HCT116 (cell line): ENCODE measurements around the gene APCDD1L. TPM values are rescaled to one million over a fixed set of nuclear protein-coding genes. Genes with fewer than 3 reads are reported as not detected.

ENCODE experiments used
- ATAC-seq: fragments of 200-7000 bp; cut with Tn5 transposase; 2 replicates; pipeline ENCODE4 v1.9.1; 2020; ENCODE audit warnings: mild to moderate bottlenecking, moderate library complexity
- BruUV-seq: library from RNA; stranded (reverse); fragments of 400-500 nt; replicated peaks from 2 replicates; lab custom pipeline; 2021; lab: Mats Ljungman, UMichigan
- CTCF ChIA-PET: fragments of 300-600 bp; sonication (Branson Sonifier 250); formaldehyde crosslinking; loops from one replicate; lab custom pipeline; 2021; ENCODE audit warnings: antibody characterized with exemption; lab: Charles Lee
- POLR2A ChIA-PET: fragments of 300-600, 350-600 bp; sonication (Branson Sonifier 250); formaldehyde crosslinking; loops from one replicate; lab custom pipeline; 2021; ENCODE audit warnings: antibody characterized with exemption; lab: Charles Lee
- RAD21 ChIA-PET, 2 experiments: fragments of 300-600 bp; sonication (Branson Sonifier 250); formaldehyde crosslinking; loops; one replicate each; lab custom pipeline; 2023; ENCODE audit warnings: low total read pairs in 2 of 2; ENCODE audit not compliant: uncharacterized antibody in 2 of 2, unreplicated experiment in 2 of 2, low non-redundant PET in 1 of 2; lab: Charles Lee
- DNase-seq: peaks from one replicate; pipeline ENCODE4 v3.0.0-alpha.2; 2010; ENCODE audit warnings: low read depth, low spot score
- H2AFZ ChIP-seq: fragments of 200-600 bp; shearing (Covaris generic), sonication (generic); 2 replicates; pipeline ENCODE4 v1.6.1; 2017; ENCODE audit warnings: low read depth, mixed run types, mixed read lengths, antibody characterized with exemption, low read length; ENCODE audit not compliant: poor library complexity, severe bottlenecking
- H3K27ac ChIP-seq: 2 replicates; pipeline ENCODE4 v1.5.1; 2012; ENCODE audit warnings: low read depth, low read length
- H3K27me3 ChIP-seq: fragments of 200-600 bp; sonication (generic); 2 replicates; pipeline ENCODE4 v1.6.1; 2016; ENCODE audit warnings: mixed run types, low read length, mixed read lengths; ENCODE audit not compliant: insufficient read depth
- H3K36me3 ChIP-seq, 2 experiments: fragments of 200-500 bp in 1 of 2; fragments of 200-600 bp in 1 of 2; sonication (Bioruptor generic) in 1 of 2; sonication (generic) in 1 of 2; 2 replicates each; pipeline versions ENCODE4 v1.5.1 to v1.6.1; 2014 to 2016; ENCODE audit warnings: low read length in 2 of 2, inconsistent platforms in 1 of 2, mixed read lengths in 1 of 2, mixed run types in 1 of 2; ENCODE audit not compliant: insufficient read depth in 2 of 2, control insufficient read depth in 1 of 2
- H3K4me1 ChIP-seq, 2 experiments: fragments of 200-600 bp in 1 of 2; sonication (generic) in 1 of 2; 2 replicates each; pipeline versions ENCODE4 v1.5.1 to v1.6.1; 2012 to 2017; ENCODE audit warnings: low read length in 2 of 2, inconsistent platforms in 1 of 2, mild to moderate bottlenecking in 1 of 2, mixed read lengths in 1 of 2, mixed run types in 1 of 2, moderate library complexity in 1 of 2; ENCODE audit not compliant: insufficient read depth in 2 of 2, control insufficient read depth in 1 of 2
- H3K4me2 ChIP-seq: fragments of 200-600 bp; sonication (generic); 2 replicates; pipeline ENCODE4 v1.6.1; 2017; ENCODE audit warnings: mixed run types, low read length, mixed read lengths
- H3K4me3 ChIP-seq, 2 experiments: fragments of 200-600 bp in 1 of 2; sonication (generic) in 1 of 2; replicated peaks in 1 of 2; 2 replicates each; pipeline ENCODE4 v1.5.1; 2011 to 2016; ENCODE audit warnings: low read length in 2 of 2, control low read depth in 1 of 2, low read depth in 1 of 2, mild to moderate bottlenecking in 1 of 2, mixed read lengths in 1 of 2, mixed run types in 1 of 2
- H3K79me2 ChIP-seq: fragments of 200-600 bp; sonication (generic); 2 replicates; pipeline ENCODE4 v1.6.1; 2017; ENCODE audit warnings: mild to moderate bottlenecking, mixed run types, low read length, moderate library complexity, mixed read lengths; ENCODE audit not compliant: insufficient read depth
- H3K9ac ChIP-seq: fragments of 200-600 bp; sonication (generic); 2 replicates; pipeline ENCODE4 v1.6.1; 2016; ENCODE audit warnings: low read length, mixed read lengths
- H3K9me2 ChIP-seq: fragments of 200-600 bp; sonication (generic), shearing (Covaris generic); 2 replicates; pipeline ENCODE4 v1.6.1; 2017; ENCODE audit warnings: mixed run types, mild to moderate bottlenecking, moderate library complexity; ENCODE audit not compliant: insufficient read depth
- H3K9me3 ChIP-seq, 2 experiments: fragments of 200-500 bp in 1 of 2; fragments of 200-600 bp in 1 of 2; sonication (Bioruptor generic) in 1 of 2; sonication (generic) in 1 of 2; 2 replicates each; pipeline ENCODE4 v1.6.1; 2014 to 2017; ENCODE audit warnings: low read length in 2 of 2, mixed read lengths in 2 of 2, inconsistent platforms in 1 of 2, low read depth in 1 of 2, mild to moderate bottlenecking in 1 of 2, mixed run types in 1 of 2, moderate library complexity in 1 of 2; ENCODE audit not compliant: control insufficient read depth in 1 of 2, insufficient read depth in 1 of 2
- H4K20me1 ChIP-seq: fragments of 200-600 bp; sonication (generic), shearing (Covaris generic); 2 replicates; pipeline ENCODE4 v1.6.1; 2017; ENCODE audit warnings: mixed run types, mild to moderate bottlenecking, moderate library complexity; ENCODE audit not compliant: insufficient read depth
- ATF3 ChIP-seq: IDR thresholded peaks from 2 replicates; pipeline ENCODE4 v1.6.1; 2012
- CEBPB ChIP-seq: IDR thresholded peaks from 2 replicates; pipeline ENCODE4 v1.6.1; 2012; ENCODE audit warnings: low read depth
- CTCF ChIP-seq, 3 experiments: fragments of 200-600 bp in 1 of 3; sonication (generic) in 1 of 3; IDR thresholded peaks in 2 of 3; conservative IDR thresholded peaks in 1 of 3; 2 replicates each; pipeline ENCODE4 v1.5.1; 2012 to 2017; ENCODE audit warnings: low read depth in 2 of 3, low read length in 2 of 3, antibody characterized with exemption in 1 of 3, borderline replicate concordance in 1 of 3, control low read depth in 1 of 3, mild to moderate bottlenecking in 1 of 3, mixed read lengths in 1 of 3, mixed run types in 1 of 3, moderate library complexity in 1 of 3; ENCODE audit not compliant: insufficient read depth in 1 of 3
- EGR1 ChIP-seq: IDR thresholded peaks from 2 replicates; pipeline ENCODE4 v1.6.1; 2012; ENCODE audit warnings: low read depth
- ELF1 ChIP-seq: IDR thresholded peaks from 2 replicates; pipeline ENCODE4 v1.6.1; 2012; ENCODE audit warnings: low read depth, borderline replicate concordance
- EZH2 ChIP-seq: fragments of 200-600 bp; sonication (generic); IDR thresholded peaks from 2 replicates; pipeline ENCODE4 v1.6.1; 2017; ENCODE audit warnings: antibody characterized with exemption, mixed run types
- FOSL1 ChIP-seq: IDR thresholded peaks from 2 replicates; pipeline ENCODE4 v1.6.1; 2012; ENCODE audit warnings: low read depth
- JUND ChIP-seq: IDR thresholded peaks from 2 replicates; pipeline ENCODE4 v1.6.1; 2012
- MAX ChIP-seq: IDR thresholded peaks from 2 replicates; pipeline ENCODE4 v1.6.1; 2012
- RAD21 ChIP-seq: IDR thresholded peaks from 2 replicates; pipeline ENCODE4 v1.6.1; 2012; ENCODE audit warnings: low read depth, mild to moderate bottlenecking
- REST ChIP-seq: IDR thresholded peaks from 2 replicates; pipeline ENCODE4 v1.6.1; 2012; ENCODE audit warnings: low read depth
- SIN3A ChIP-seq: IDR thresholded peaks from 2 replicates; pipeline ENCODE4 v1.6.1; 2012; ENCODE audit warnings: low read depth
- SRF ChIP-seq: IDR thresholded peaks from 2 replicates; pipeline ENCODE4 v1.6.1; 2012; ENCODE audit warnings: low read depth
- YY1 ChIP-seq: IDR thresholded peaks from 2 replicates; pipeline ENCODE4 v1.6.1; 2011; ENCODE audit warnings: low read length, low read depth, moderate library complexity, mild to moderate bottlenecking; ENCODE audit not compliant: insufficient replicate concordance; ENCODE audit errors: extremely low read depth
- ZBTB33 ChIP-seq: IDR thresholded peaks from 2 replicates; pipeline ENCODE4 v1.6.1; 2011; ENCODE audit warnings: mild to moderate bottlenecking, low read length, moderate library complexity; ENCODE audit not compliant: insufficient replicate concordance; ENCODE audit errors: extremely low read depth
- ZFX ChIP-seq: fragments of 450-650 bp; IDR thresholded peaks from 2 replicates; pipeline ENCODE4 v1.6.1; 2017
- intact Hi-C: fragments of 100-400 bp; cut with micrococcal nuclease; formaldehyde crosslinking; loops from 2 replicates; pipeline ENCODE4 v1.10.0; 2022
- total RNA-seq: library from RNA; stranded (reverse); gene quantifications from one replicate; pipeline ENCODE4 v1.2.1, GENCODE V29; 2021; ENCODE audit not compliant: unreplicated experiment

APCDD1L gene
- total RNA-seq, 1 experiment from 2014 or later, result not detected

- BruUV-seq, result no TSS peak
- no peak overlapping the region for H3K4me3 ChIP-seq
- DNase-seq (no peak), ATAC-seq (peak; percentile 23; the same call in 1 of the 2 replicates)
- RAD21 ChIA-PET, result no interaction called here
- intact Hi-C loops, result no loop called here
- H3K36me3 ChIP-seq, result no peaks in the 10 kb centered on the region
- peak overlapping the region; percentile 17; the same call in 1 of the 2 replicates for H3K4me2 ChIP-seq
- H3K27ac ChIP-seq, result no peak overlapping the region
- no peaks in the 10 kb centered on the region for H3K9me2 ChIP-seq
- H3K9ac ChIP-seq, result no peak overlapping the region
- CTCF ChIA-PET, result no interaction called here
- no peaks in the 10 kb centered on the region for H3K79me2 ChIP-seq
- POLR2A ChIA-PET, result no interaction called here
- no peaks in the 10 kb centered on the region for H3K9me3 ChIP-seq
- H4K20me1 ChIP-seq, result no peaks in the 10 kb centered on the region
- no peak overlapping the region for H2AFZ ChIP-seq
- no peak for TF ChIP-seq RAD21
- TF ChIP-seq ATF3, result no peak
- TF ChIP-seq FOSL1, result no peak
- TF ChIP-seq ELF1, result no peak
- no peak for TF ChIP-seq JUND
- TF ChIP-seq ZFX, result no peak
- TF ChIP-seq SRF, result no peak
- no peak for TF ChIP-seq EGR1
- no peak for TF ChIP-seq REST
- no peak for TF ChIP-seq SIN3A
- no peak for TF ChIP-seq EZH2
- TF ChIP-seq CEBPB, result no peak
- TF ChIP-seq CTCF (IDR thresholded peaks at IDR 0.05 in 2 of 3, conservative IDR thresholded peaks at IDR 0.05 in 1 of 3; ENCODE audit: borderline replicate concordance in 1 of 3, insufficient read depth in 1 of 3, low read depth in 2 of 3, low read length in 2 of 3), result no peak
- no peak for TF ChIP-seq YY1
- TF ChIP-seq ZBTB33, result no peak
- no peak for TF ChIP-seq MAX
- no peaks in the 10 kb centered on the region for H3K27me3 ChIP-seq
- peaks cover 6 to 12% of the 10 kb centered on the region in 2 experiments for H3K4me1 ChIP-seq
These were observed 36.9 kb downstream of the APCDD1L start for GRCh38 chr20:58478141-58478805.
